Peyer's patch (tissue), 4 donors: Measurements from ENCODE around the gene TMEM150A. TPM values are rescaled to one million over a fixed set of nuclear protein-coding genes. Genes with fewer than 3 reads are reported as not detected.

Experiments used
- DNase-seq, 3 donors: peaks; one replicate each; pipeline ENCODE4 v3.0.0-alpha.2; 2017 to 2019
- H3K27ac ChIP-seq, 4 donors: fragments of 200-600 bp; sonication (generic); one replicate each; pipeline ENCODE4 v1.5.1; 2016 to 2019
- H3K27me3 ChIP-seq, 2 donors: fragments of 200-600 bp; sonication (generic); one replicate each; pipeline ENCODE4 v1.5.1; 2019
- H3K36me3 ChIP-seq, 3 donors: fragments of 200-600 bp; sonication (generic); one replicate each; pipeline ENCODE4 v1.5.1; 2016 to 2019
- H3K4me1 ChIP-seq, 4 donors: fragments of 200-600 bp; sonication (generic); one replicate each; pipeline ENCODE4 v1.5.1; 2016 to 2019
- H3K4me3 ChIP-seq, 4 donors: fragments of 200-600 bp; sonication (generic); 1 replicate in 3 of 4; 2 replicates in 1 of 4; pipeline ENCODE4 v1.5.1; 2016 to 2019; ENCODE audit warnings: mild to moderate bottlenecking in 1 of 4
- H3K9me3 ChIP-seq, 4 donors: fragments of 200-600 bp; sonication (generic); one replicate each; pipeline ENCODE4 v1.5.1; 2016 to 2019; ENCODE audit warnings: mild to moderate bottlenecking in 1 of 4
- POLR2A ChIP-seq, 2 donors: fragments of 450-650 bp; IDR thresholded peaks; one replicate each; pipeline ENCODE4 v1.5.1; 2017; ENCODE audit warnings: antibody characterized with exemption in 2 of 2, mild to moderate bottlenecking in 2 of 2, moderate library complexity in 2 of 2
- total RNA-seq, 4 donors: library from RNA; depleted of rRNA; stranded (reverse); fragments of >200 nt; gene quantifications; one replicate each; pipeline ENCODE4 v1.1.0, GENCODE V29; 2016
- TF ChIP-seq, protein P1 (sequence below), 6 experiments: fragments of 450-650 bp in 4 of 6; fragments of 200-600 bp in 2 of 6; sonication (generic) in 1 of 6; IDR thresholded peaks; one replicate each; pipeline ENCODE4 v1.5.1; 2017 to 2019; ENCODE audit warnings: antibody characterized with exemption in 6 of 6, mild to moderate bottlenecking in 3 of 6, moderate library complexity in 1 of 6

Gene TMEM150A
- total RNA-seq, 4 donors from 2014 or later: 7.5 to 24.0 (median 15.5) TPM

DNA sequence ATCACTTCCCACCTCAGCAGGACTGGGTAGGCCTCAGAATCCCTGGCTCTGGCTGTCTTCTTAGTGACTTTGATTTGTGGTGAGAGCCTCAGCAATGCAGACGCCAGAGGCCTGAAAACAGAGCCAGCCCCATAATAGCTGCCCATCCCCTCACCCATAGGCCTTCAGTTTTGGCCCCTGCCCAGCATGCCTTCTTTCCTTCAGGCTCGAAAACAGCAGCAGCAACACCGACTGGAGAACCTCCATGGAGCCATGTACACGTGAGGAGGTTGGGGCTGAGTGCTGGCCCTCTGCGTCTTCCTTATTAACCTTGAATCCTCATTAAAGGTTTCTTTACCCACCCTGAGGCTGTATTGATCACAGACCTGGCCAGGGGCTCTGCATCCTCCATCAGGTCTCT is 5.3 kb downstream of the TMEM150A start:
- H3K27ac ChIP-seq: no peak overlapping the region
- no peaks in the 10 kb centered on the region for H3K9me3 ChIP-seq
- TF ChIP-seq, protein P1, sequence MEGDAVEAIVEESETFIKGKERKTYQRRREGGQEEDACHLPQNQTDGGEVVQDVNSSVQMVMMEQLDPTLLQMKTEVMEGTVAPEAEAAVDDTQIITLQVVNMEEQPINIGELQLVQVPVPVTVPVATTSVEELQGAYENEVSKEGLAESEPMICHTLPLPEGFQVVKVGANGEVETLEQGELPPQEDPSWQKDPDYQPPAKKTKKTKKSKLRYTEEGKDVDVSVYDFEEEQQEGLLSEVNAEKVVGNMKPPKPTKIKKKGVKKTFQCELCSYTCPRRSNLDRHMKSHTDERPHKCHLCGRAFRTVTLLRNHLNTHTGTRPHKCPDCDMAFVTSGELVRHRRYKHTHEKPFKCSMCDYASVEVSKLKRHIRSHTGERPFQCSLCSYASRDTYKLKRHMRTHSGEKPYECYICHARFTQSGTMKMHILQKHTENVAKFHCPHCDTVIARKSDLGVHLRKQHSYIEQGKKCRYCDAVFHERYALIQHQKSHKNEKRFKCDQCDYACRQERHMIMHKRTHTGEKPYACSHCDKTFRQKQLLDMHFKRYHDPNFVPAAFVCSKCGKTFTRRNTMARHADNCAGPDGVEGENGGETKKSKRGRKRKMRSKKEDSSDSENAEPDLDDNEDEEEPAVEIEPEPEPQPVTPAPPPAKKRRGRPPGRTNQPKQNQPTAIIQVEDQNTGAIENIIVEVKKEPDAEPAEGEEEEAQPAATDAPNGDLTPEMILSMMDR (IDR thresholded peaks at IDR 0.05): no peak
- no peak for TF ChIP-seq POLR2A (IDR thresholded peaks at IDR 0.05)
- H3K4me1 ChIP-seq: peaks cover 9 to 34% (median 16%) of the 10 kb centered on the region in 4 donors
- no peaks in the 10 kb centered on the region for H3K27me3 ChIP-seq
- DNase-seq: no peak
- no peak overlapping the region for H3K4me3 ChIP-seq
- peaks cover 0 to 22% (median 0%) of the 10 kb centered on the region in 3 donors for H3K36me3 ChIP-seq

DNA sequence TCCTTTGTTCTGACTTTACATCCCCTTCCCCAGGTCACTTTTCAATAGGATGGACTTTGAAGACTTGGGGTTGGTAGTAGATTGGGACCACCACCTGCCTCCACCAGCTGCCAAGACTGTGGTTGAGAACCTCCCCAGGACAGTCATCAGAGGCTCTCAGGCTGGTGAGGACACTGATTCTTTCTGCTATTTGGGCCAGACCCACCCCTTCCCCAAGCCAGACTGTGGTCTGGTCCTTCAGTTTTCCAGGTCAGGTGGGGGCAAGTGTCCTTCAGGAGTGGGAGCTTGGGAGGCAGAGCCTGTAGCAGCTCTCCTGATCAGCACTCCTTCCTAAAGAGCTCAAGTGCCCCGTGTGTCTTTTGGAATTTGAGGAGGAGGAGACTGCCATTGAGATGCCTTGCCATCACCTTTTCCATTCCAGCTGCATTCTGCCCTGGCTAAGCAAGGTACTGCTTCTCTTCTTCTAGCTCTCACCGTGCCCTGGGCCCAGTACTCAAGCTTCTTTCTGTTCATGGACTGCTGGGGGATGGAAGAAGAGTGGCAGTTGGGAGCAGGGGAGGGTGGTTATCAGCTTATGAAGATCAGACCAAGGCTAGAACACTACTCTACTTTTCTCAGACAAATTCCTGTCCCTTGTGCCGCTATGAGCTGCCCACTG is 5.9 kb downstream of the TMEM150A start:
- Histone ChIP-seq H3K4me1 (peaks cover 9 to 31% (median 14%) of the 10 kb centered on the region in 4 donors), H3K27me3 (no peaks in the 10 kb centered on the region), H3K4me3 (peak overlapping the region; percentile 75 to 97 (median 86)), H3K27ac (peak overlapping the region in 2 of 4 donors; percentile 84 to 94), H3K9me3 (no peaks in the 10 kb centered on the region), H3K36me3 (peaks cover 0 to 22% (median 0%) of the 10 kb centered on the region in 3 donors)
- DNase-seq: no peak
- TF ChIP-seq, protein P1 (IDR thresholded peaks at IDR 0.05): no peak
- no peak for TF ChIP-seq POLR2A (IDR thresholded peaks at IDR 0.05)

DNA sequence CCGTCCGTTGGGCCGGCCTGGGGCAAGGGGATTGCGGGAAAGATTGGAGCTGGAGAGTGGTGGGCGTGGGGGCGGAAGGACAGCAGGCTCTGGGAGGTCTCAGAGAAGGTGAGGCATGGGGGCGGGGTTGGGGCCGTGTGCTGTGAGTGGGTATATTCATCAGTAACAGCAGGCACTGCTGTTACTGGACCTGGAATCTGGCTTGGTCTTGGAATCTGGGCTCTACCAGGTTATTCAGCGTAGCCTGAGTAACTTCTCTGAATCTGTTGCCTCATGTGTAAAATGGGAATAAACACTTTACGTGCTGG is 6.5 kb downstream of the TMEM150A start:
- Histone ChIP-seq H3K9me3 (no peaks in the 10 kb centered on the region), H3K4me3 (peak overlapping the region; percentile 75 to 97 (median 86)), H3K27me3 (no peaks in the 10 kb centered on the region), H3K27ac (peak overlapping the region; percentile 84 to 94 (median 88)), H3K4me1 (peaks cover 9 to 33% (median 11%) of the 10 kb centered on the region in 4 donors), H3K36me3 (peaks cover 0 to 22% (median 0%) of the 10 kb centered on the region in 3 donors)
- DNase-seq: no peak
- TF ChIP-seq POLR2A (IDR thresholded peaks at IDR 0.05): no peak
- TF ChIP-seq, protein P1 (IDR thresholded peaks at IDR 0.05): no peak

DNA sequence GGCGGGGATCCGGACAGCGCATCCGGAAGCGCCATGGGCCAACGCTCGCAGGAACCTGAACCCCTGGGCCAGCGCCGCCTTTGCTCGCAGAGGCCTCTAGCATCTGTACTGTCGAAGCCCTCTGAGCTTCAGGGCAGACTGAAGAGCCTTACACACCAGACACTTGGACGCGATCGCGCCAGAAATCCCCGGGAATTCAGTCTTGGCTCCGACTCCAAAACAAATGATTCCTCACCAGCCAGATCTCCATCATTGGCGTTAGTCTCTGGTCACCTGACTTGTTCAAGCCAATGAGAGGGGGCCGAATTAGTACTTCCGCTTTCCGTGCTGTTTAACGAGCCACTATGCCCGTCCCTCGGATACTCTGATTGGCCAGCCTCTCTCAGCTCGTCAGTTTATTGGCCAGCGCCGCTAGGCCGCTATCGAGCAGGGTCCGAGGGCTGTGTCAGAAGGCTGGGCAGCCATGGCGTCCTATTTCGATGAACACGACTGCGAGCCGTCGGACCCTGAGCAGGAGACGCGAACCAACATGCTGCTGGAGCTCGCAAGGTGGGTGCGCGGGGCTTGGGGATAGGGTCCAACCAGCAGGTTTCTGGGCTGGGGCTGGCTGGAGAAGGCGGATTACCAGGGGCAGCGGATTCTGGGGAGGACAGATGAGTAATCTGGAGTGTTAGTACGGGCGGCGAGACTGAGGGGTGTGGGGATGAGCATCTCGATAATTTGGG is 7.0 kb downstream of the TMEM150A start, which contains the start of gene RNF181:
Gene RNF181 (plus strand): TSS at position 445 of the 725 bp plus-strand sequence. CDS start 19 bp downstream, at position 464.
- peak; percentile 93 to 98 (median 95) for DNase-seq
- peaks cover 9 to 38% (median 11%) of the 10 kb centered on the region in 4 donors for H3K4me1 ChIP-seq
- no peaks in the 10 kb centered on the region for H3K27me3 ChIP-seq
- peaks cover 0 to 22% (median 0%) of the 10 kb centered on the region in 3 donors for H3K36me3 ChIP-seq
- H3K9me3 ChIP-seq: no peaks in the 10 kb centered on the region
- peak; percentile 79 to 82 for TF ChIP-seq POLR2A (IDR thresholded peaks at IDR 0.05)
- TF ChIP-seq, protein P1 (IDR thresholded peaks at IDR 0.05): no peak
- H3K4me3 ChIP-seq: peak within 1 kb of the TSS; percentile 75 to 97 (median 86)
- H3K27ac ChIP-seq: peak within 1 kb of the TSS; percentile 84 to 94 (median 88)

DNA sequence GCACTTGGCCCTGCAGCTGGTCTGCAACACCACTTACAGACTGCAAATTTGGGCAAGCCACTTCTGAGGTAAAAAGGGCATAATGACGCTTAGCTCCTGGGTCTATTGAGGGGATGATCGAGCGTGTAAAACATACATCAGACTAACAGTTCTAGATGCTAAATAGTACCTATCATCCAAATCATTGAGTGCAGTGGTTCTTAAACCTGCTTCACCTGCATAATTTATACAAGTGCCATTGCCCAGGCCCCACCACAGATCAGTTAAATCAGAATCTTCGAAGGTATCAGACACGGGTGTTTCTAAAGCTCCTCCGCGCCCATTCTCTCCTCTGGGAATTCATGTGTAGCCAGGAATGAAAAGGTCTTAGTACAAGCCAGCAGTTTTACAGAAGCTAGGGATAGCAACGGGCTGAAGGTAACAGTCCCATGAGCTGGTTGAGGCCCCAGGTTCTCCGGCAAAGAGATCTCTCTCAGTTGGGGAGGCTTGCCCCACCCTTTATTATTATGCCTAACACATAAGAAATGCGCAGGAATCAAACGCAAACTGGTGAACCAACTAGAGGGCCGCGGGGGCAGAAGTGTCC is 7.7 kb downstream of the TMEM150A start:
- Histone ChIP-seq H3K9me3 (no peaks in the 10 kb centered on the region), H3K27ac (peak overlapping the region; percentile 84 to 94 (median 88)), H3K36me3 (peaks cover 0 to 22% (median 0%) of the 10 kb centered on the region in 3 donors), H3K4me1 (peaks cover 9 to 43% (median 11%) of the 10 kb centered on the region in 4 donors), H3K27me3 (no peaks in the 10 kb centered on the region), H3K4me3 (peak overlapping the region; percentile 75 to 97 (median 86))
- TF ChIP-seq, protein P1 (IDR thresholded peaks at IDR 0.05): no peak
- TF ChIP-seq POLR2A (IDR thresholded peaks at IDR 0.05): no peak
- no peak for DNase-seq
